Measurements from ENCODE around the gene ABCD4. TPM values are rescaled to one million over a fixed set of nuclear protein-coding genes. Genes with fewer than 3 reads are reported as not detected.

The ABCD4 gene
- total RNA-seq (ENCODE audit: low replicate concordance) = 20.4 and 27.6 TPM in 2 replicates

DNA sequence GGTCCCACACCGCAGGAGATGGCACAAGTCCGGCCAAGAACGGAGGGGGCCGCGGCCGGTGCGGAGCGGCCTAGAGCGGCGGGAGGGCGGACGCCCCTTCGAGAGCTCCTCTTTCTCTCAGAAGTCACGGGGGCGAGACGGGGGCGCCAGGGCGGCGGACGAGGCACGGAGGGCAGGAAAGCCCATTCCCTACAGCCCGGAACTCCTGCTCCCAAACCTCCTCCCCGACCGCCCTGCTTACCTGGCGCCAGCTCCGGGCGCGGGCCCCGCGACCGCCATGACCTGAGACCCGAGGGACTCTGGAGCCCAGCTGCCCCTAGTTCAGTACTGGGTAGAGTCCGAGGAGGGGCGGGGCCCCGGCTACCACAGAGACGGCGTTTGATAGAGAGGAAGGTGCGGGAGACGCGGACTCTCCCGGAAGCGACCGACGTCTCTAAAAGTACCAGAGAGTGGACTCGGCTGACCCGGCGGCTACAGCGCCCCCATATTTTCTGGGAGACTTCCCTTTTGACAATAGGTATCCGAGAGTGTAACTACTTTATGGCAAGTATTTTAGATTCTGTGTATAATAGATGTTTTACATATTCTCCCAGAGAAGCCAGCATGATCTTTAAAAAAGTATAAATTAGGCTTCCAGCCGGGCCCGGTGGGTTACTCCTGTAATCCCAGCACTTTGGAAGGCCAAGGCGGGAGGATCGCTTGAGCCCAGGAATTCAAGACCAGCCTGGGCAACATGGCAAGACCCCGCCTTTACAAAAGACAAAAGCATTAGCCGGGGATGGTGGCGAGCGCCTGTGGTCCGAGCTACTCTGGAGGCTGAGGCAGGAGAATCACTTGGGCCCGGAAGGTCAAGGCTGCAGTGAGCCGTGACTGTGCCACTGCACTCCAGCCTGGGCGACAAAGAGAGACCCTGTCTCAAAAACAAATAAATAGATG is at the start of gene ABCD4:
ABCD4 (minus strand) TSS at position 301 of the 936 bp plus-strand sequence; CDS start at position 279, 22 bp downstream.

DNA sequence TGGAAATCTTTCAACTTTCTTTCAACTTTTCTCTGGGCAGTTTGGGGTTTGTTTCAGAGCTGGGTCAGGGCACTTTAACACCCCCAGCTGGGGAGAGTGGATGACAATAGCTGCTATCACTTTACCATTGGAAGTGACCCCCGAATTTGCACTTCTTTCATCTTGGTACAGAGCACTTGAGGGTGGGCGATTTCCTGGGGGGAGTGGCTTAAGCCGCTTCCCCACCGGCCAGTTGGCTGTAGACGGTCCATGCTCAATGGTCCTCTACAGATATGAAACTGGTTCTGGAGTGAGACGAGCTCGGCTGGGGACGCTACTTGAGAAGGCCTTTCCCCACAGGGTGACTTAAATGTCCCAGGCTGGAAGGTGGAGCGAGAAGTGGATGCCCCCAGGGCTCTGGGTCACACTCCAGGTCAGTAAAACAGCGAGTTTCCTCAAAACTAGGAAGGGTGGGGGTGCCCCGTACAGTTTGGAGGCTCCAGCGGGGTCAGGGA is 45.6 kb upstream of the ABCD4 start, which contains the start of gene VRTN:
VRTN (plus strand) TSS at position 231 of the 494 bp plus-strand sequence. CDS start 8,313 bp downstream, outside the sequence.

DNA sequence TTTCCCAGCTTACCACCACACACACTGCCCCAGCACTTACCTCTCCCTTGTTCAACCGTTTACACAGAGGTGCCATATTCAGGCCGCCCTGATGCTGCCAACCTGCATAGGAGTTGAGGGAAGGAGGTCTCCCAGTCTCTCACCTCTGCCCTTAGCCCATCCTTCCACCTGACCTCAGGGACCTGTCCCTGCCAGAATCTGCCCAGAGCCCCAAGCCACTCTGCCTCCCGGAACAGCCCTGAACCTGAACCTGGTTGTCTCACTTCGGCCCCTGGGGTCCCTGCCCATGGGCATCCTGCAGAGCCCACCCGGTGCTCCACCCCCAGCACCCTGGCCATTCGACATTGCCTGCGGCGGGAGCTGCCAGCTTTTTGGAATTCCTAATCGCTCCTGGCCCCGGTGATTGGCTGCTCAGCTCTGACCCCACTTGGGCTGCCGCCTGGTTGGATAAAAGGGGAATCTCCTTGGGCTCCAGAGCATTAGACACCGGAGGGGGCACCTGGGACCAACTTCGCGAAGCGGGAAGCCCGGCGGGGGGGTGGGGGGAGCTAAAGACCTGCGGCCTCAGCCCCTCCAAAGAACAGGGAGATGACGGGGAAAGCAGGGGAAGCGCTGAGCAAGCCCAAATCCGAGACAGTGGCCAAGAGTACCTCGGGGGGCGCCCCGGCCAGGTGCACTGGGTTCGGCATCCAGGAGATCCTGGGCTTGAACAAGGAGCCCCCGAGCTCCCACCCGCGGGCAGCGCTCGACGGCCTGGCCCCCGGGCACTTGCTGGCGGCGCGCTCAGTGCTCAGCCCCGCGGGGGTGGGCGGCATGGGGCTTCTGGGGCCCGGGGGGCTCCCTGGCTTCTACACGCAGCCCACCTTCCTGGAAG is 63.5 kb downstream of the ABCD4 start, which contains the start of gene VSX2:
VSX2 (plus strand) TSS at position 476 of the 874 bp plus-strand sequence; CDS start at position 589, 113 bp downstream.

Other genes starting within 250 kb of the ABCD4 start
- gene ALDH6A1, start 218.5 kb downstream of the ABCD4 start, total RNA-seq (ENCODE audit: low replicate concordance) = 26.9 and 33.7 TPM in 2 replicates
- 2.1 and 6.8 TPM in 2 replicates for gene LIN52, start 218.0 kb downstream of the ABCD4 start, total RNA-seq (ENCODE audit: low replicate concordance)
- not detected in 2 replicates for gene VSX2, start 63.5 kb downstream of the ABCD4 start, total RNA-seq (ENCODE audit: low replicate concordance)
- not detected in 2 replicates for gene VRTN, start 45.5 kb upstream of the ABCD4 start, total RNA-seq (ENCODE audit: low replicate concordance)
- gene SYNDIG1L, start 123.3 kb upstream of the ABCD4 start, total RNA-seq (ENCODE audit: low replicate concordance) = not detected in 2 replicates
- 253 and 464 TPM in 2 replicates for gene NPC2, start 190.4 kb upstream of the ABCD4 start, total RNA-seq (ENCODE audit: low replicate concordance)
- gene ISCA2, start 190.8 kb upstream of the ABCD4 start, total RNA-seq (ENCODE audit: low replicate concordance) = 6.4 and 7.7 TPM in 2 replicates

Data from smooth muscle cell of the coronary artery (primary cell).